Gastroesophageal sphincter (tissue), 3 donors: ENCODE measurements around the gene FAAH2.

Experiments used
- EP300 ChIP-seq: sonication (generic); formaldehyde crosslinking; IDR thresholded peaks from one replicate; pipeline ENCODE4 v1.6.1; 2017; ENCODE audit warnings: antibody characterized with exemption, mild to moderate bottlenecking
- POLR2A ChIP-seq, 2 donors: fragments of 450-650 bp; IDR thresholded peaks; one replicate each; pipeline ENCODE4 v1.6.1; 2017; ENCODE audit warnings: antibody characterized with exemption in 2 of 2, mild to moderate bottlenecking in 2 of 2, moderate library complexity in 1 of 2
- POLR2AphosphoS5 ChIP-seq: sonication (generic); formaldehyde crosslinking; IDR thresholded peaks from one replicate; pipeline ENCODE4 v1.6.1; 2017; ENCODE audit warnings: antibody characterized with exemption
- TF ChIP-seq, protein P1 (sequence below), 4 experiments: fragments of 200-600 bp in 2 of 4; fragments of 450-650 bp in 2 of 4; sonication (generic) in 1 of 4; IDR thresholded peaks; one replicate each; pipeline ENCODE4 v1.5.1; 2017 to 2019; ENCODE audit warnings: antibody characterized with exemption in 4 of 4, mild to moderate bottlenecking in 2 of 4, moderate library complexity in 2 of 4

GRCh38 chrX:57364145-57364544 lies 77.6 kb downstream of the FAAH2 start:
- TF ChIP-seq POLR2A (IDR thresholded peaks at IDR 0.05) (no peak), EP300 (no peak), POLR2AphosphoS5 (no peak)
- TF ChIP-seq, protein P1, sequence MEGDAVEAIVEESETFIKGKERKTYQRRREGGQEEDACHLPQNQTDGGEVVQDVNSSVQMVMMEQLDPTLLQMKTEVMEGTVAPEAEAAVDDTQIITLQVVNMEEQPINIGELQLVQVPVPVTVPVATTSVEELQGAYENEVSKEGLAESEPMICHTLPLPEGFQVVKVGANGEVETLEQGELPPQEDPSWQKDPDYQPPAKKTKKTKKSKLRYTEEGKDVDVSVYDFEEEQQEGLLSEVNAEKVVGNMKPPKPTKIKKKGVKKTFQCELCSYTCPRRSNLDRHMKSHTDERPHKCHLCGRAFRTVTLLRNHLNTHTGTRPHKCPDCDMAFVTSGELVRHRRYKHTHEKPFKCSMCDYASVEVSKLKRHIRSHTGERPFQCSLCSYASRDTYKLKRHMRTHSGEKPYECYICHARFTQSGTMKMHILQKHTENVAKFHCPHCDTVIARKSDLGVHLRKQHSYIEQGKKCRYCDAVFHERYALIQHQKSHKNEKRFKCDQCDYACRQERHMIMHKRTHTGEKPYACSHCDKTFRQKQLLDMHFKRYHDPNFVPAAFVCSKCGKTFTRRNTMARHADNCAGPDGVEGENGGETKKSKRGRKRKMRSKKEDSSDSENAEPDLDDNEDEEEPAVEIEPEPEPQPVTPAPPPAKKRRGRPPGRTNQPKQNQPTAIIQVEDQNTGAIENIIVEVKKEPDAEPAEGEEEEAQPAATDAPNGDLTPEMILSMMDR (IDR thresholded peaks at IDR 0.05) = no peak
